Activated CD4-positive, CD25-positive, alpha-beta regulatory T cell treated with anti-CD3 and anti-CD28 coated beads, Interleukin-2, amount 50 U/mL, for 72 hours (primary cell): ENCODE results near the gene C14orf93.
"Not testable (repeated sequence)": the region's sequence is repeated elsewhere in the genome, so short reads cannot be mapped to it uniquely, and the experiment has no call there.

Source experiments
- DNase-seq: peaks from one replicate; pipeline ENCODE4 v3.0.0; 2021

C14orf93 gene

GRCh38 chr14:23018107-23018506 is 8.2 kb upstream of the C14orf93 start:
- DNase-seq = no peak

- no peak for DNase-seq
Observed at GRCh38 chr14:23017091-23017490, 7.1 kb upstream of the C14orf93 start.

DNA sequence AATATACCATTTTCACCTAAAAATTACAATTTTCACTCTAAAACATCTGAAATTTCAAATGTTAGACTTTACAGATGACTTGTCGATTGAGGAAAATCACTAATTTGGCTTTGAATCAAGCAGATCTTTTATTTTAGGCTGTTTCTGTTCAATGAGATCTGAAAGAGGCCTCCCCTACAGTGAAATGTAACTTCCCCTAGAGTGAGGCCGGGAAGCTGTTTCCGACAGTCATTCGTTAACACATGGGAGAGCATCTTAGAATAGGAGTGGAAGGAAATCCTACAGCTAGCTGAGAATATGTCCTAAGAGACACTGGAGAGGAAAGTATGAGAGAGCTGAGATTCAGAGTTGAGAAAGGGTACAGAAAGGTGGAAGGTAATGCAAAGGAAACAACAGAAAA is 5.7 kb upstream of the C14orf93 start:
- DNase-seq = no peak

DNA sequence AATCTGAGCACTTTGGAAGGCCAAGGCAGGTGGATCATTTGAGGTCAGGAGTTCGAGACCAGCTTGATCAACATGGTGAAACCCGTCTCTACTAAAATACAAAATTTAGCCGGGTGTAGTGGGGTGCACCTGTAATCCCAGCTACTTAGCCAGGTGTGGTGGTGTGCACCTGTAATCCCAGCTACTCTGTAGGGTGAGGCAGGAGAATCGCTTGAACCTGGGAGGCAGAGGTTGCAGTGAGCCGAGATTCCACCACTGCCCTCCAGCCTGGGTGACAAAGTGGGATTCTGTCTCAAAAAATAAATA is 3.8 kb upstream of the C14orf93 start:
- not testable (repeated sequence) for DNase-seq

DNA sequence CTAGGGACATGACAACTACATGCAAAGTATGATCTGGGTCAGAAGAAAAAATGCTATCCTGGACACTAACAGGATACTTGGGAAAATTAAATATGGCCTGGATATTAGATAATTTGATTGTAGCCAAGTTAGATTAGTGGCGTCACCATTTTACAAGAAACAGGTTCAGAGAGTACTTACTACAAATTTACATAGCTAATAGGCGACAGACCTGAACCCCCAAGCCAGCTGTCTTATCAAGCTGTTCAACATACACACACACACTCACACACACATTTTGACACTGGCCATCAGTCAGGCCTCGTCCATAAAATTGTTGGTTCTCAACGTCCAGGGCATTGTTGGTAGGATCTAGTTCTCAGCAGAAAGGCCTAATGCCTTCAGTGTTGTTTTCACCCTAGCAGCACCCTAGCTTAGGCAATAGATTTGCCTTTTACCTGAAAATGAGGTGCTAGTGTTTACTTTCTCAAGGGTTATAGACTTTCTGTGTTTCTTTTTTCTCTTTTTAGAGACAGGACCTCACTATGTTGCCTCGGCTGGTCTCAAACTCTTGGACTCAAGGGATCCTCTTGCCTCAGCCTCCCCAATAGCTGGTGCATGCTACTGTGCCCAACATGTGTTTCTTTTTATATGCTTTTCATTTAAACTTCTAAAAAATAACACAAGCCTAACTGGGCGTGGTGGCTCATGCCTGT is 3.3 kb upstream of the C14orf93 start:
- no peak for DNase-seq

DNA sequence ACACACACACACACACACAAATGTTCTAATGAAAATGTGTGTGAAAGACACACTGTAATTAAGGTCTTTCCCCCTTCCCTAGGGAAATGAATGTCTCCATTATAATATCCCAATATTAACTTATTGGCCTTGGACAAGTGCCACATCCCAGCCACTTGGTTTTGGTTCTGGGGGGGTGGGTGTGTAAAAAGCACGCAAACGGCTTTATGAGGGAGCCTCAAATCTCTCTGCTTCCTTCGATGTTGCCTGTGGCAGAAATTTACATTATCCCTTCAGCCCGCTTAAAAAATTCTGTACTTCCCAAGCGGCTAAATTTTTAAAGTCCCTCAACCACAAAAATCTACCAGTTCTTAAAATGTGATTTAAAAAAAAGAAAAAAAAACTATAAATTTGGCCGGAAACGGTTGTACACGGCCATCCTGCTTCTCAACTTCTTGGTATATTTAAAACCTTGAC is 432 bp downstream of the C14orf93 start:
- no peak for DNase-seq

- no peak for DNase-seq
Observed at GRCh38 chr14:23008831-23009230, 1.1 kb downstream of the C14orf93 start.

- DNase-seq = peak; percentile 96
Observed at GRCh38 chr14:23006544-23007419, 3.2 kb downstream of the C14orf93 start.

DNA sequence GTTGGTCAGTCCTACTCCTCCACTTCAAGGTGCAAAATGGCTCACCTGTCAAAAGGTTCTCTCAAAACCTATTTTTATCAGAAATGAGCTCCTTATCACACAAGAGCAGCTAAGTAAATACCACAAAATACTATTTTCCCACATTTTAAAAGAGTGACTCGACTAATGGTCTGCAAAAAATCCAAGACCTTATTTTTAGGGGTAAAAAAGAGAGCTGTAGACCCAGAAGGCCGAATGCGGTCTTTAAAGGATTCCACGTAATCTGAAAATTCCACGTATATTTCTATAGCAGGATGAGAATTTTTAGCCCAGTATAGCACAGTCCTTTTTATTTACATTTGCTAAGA is 3.8 kb downstream of the C14orf93 start:
- no peak for DNase-seq

GRCh38 chr14:23005451-23006187 is 4.3 kb downstream of the C14orf93 start:
- DNase-seq = no peak

DNA sequence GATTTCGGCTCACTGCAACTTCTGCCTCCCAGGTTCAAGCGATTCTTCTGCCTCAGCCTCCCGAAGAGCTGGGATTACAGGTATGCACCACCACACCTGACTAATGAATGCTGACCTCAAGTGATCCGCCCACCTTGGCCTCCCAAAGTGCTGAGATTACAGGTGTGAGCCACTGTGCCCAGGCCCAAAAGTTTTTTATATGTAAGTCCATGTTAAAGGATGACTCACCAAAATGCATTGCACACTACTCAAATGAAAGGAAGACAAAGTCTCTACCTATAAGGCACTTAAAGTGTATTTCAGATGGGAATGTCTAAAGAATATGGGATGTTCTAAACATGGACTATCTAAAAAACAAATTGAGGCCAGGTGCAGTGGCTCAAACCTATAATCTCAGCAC is 5.7 kb downstream of the C14orf93 start:
- not testable (repeated sequence) for DNase-seq

DNA sequence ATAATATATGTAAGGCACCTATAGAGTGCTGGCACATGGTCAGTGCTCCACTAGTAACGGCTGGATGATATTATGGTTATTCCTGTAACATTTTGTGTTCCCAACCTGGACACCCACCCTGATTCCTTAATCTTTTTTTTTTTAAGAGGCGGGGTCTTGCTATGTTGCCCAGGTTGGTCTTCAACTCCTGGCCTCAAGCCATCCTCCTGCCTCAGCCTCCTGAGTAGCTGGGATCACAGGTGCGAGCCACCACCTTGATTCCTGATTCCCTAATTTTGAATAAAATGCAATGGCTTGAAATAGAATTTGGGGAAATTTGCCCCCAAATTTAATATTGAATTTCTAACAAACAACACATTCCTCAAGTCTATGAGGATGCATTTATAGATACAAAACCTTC is 7.4 kb downstream of the C14orf93 start:
- DNase-seq = no peak

GRCh38 chr14:23000860-23001259 is 9.1 kb downstream of the C14orf93 start:
- DNase-seq = no peak

GRCh38 chr14:22998329-22999012 is 11.5 kb downstream of the C14orf93 start:
- no peak for DNase-seq

DNA sequence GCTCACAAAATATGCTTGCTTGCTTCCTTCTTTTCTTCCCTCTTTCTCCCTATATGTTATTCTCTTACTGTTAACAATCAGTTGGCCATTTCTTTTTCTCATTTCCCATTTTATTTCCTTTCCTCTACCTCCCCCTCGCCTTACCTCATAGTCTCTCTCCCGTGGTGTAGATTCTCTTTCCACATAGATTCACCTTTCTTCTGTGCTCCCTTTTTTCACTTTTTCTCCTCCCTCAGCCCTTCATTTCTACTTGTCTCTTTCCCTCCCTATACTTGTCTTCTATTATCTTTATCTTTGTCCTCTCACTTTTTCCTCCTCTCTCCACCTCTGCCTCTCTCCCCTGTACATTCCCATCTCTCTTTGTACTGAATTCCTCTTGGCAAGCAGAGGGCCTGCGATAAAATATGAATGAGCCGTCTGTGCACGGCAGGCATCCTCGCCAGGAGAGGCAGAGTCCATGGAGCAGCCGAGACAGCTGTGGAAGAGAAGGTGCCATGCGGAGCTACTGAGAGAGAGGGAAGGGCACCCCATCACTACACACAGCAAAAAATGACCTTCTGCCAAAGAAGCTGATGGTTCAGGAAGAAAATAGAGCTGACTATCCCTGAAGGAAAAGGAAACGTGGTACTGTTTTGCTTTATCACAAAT is 12.1 kb downstream of the C14orf93 start:
- no peak for DNase-seq

GRCh38 chr14:22996768-22997654 is 12.9 kb downstream of the C14orf93 start:
- no peak for DNase-seq

DNA sequence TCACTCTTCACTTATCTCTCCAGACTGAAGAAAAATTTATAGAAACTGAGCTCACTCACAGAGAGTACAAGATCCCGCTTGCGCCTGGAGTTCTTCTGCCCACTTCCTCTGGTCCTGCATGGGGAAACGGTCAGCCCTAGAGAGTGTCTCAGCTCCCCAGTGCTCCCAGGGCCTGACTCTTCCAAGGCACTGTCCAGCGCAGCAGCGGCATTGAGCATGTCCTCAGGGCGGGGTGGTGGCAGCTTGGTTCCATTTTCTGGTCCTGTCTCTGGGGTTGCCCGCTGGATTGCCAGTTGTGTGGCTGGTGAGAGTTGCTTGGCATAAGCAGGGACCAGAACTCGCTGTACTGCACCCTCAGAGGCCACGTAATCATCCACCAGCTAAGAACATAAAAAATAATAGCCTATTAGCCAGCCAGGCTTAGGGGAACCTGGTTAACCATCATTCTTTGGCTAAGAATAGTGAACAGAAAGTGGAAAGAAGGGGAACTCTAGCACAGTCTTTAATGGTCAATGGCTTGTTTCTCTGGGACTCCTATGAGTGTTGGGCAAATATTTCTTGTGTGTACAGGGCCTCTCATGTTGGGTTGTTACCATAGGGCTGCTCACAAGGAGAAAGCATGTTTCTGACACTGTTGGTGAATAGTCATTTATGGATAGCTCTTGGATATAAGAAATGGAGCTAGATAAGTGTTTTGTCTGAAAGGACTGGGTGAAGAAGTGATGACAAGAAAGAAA is 13.9 kb downstream of the C14orf93 start:
- no peak for DNase-seq

DNA sequence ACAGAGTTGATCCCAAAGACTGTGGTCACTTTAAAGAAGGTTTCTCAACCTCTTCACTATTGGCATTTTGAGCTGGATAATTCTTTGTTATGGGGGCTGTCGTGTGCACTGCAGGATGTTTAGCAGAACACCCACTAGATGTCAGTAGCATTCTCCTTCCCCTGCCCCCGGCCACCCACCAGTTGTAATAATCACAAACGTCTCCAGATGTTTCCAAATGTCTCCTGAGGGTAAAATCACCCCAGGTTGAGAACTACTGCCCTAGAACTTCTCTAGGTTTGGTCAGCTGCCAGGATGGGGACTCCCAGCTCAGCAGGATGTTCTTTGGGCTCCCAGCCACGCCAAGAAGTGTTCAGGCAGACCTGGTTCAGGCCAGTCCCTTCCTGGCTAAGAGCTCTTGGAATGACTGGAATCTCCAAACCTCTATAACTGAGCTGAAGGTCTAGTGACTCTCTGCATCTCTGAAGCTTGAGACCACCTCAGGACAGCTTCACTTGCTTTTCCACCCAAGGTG is 15.1 kb downstream of the C14orf93 start:
- no peak for DNase-seq

DNA sequence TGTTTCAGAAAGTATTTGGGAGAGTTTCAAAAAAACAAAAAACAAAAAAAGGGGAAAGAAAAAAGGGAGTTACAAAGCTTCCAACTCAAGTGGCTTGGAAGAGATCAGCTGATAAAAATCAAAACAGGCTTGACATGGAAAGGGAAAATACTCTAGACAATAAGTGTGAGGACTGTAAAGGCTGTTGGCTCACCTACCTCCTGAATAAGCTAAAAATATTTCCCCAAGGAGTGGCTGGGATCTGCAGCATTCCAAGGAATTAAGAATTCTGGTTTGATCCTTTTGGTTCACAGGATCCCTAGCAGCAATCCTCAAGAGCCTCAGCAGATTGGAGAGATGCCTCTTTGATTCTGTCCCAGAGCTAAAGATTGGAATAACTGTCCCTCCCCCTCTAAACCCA is 16.4 kb downstream of the C14orf93 start:
- DNase-seq = no peak

DNA sequence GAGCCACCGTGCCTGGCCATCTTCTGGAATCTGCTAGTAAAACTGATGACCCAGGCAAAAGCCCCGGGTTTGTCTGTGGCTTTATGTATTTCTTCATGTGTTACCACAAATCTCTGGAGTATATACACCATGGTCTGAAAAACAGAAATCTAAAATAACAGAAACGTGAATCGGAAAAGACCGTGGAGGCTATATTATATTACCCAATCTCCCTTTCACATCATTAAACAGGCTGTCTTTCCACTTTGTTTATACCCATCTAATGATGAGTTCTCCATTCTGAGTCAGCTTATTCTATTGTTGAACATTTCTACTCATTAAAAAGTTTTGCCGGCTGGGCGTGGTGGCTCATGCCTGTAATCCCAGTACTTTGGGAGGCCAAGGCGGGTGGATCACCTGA is 18.1 kb downstream of the C14orf93 start:
- DNase-seq = no peak

DNA sequence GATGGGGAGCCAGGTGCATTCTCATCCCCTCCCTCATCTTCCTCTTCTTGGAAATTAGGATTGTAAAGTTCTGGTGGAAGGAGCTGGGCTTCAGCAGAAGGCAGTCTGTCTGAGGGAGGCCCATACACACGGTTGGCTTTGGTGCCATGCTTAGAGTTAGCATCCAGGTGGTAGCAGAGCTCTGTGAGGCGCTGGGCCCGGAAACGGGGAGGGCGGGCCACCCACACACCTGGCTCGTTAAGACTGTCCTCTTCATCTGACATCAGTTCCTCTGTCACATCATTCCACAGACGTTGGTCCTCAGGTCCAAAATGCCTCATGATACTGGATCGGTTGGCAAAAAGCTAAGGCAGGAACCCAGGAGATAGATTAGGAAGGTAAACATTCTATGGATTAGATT is 22.7 kb downstream of the C14orf93 start:
- DNase-seq = no peak
